22Rv1 (cell line): Measurements from ENCODE around the gene TMEM130.

Experiments
- H3K27ac ChIP-seq: fragments of 450-650 bp; 2 replicates; pipeline ENCODE4 v1.5.1; 2017
- CTCF ChIP-seq: fragments of 450-650 bp; IDR thresholded peaks from 2 replicates; pipeline ENCODE4 v1.5.1; 2017; ENCODE audit warnings: mild to moderate bottlenecking
- ZFX ChIP-seq: fragments of 450-650 bp; IDR thresholded peaks from 2 replicates; pipeline ENCODE4 v1.6.1; 2017; ENCODE audit warnings: antibody characterized with exemption, borderline replicate concordance

TMEM130 gene

DNA sequence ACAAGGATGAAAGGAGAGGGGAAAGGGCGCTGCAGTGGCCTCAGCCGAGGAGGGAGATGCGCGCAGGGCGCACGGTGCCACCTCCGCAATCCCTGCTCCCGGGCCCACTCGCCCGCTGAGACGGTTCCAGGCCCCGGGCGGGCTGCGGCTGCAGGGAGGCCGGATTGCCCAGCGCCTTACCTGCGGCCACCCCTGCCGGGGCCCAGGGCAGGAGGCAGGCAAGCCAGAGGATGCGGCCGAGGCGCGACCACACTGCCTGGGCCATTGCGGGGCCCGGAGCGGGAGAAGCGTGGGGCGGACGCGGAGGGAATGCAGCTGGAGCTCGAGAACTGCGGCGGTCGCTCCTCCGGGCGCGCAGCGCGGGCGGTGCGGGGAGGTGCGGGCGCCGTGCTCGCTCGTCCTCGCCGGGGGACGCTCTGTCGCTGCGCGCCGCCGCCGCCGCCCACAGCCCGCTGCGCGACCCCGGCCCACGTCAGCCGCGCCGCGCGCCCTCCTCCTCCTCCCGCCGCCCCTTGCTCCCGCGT lies at the start of gene TMEM130:
TMEM130 (minus strand) TSS at position 418 of the 524 bp plus-strand sequence; CDS start at position 265, 153 bp downstream.
- no peak for TF ChIP-seq ZFX
- no peak for TF ChIP-seq CTCF
- no peak within 1 kb of the TSS for H3K27ac ChIP-seq

GRCh38 chr7:98917331-98917730 lies 47.5 kb upstream of the TMEM130 start:
- TF ChIP-seq ZFX (no peak), CTCF (no peak)
- H3K27ac ChIP-seq = no peak overlapping the region

GRCh38 chr7:98913612-98914011 lies 43.8 kb upstream of the TMEM130 start:
- TF ChIP-seq ZFX = no peak
- TF ChIP-seq CTCF = no peak
- H3K27ac ChIP-seq = no peak overlapping the region

GRCh38 chr7:98913026-98913425 lies 43.2 kb upstream of the TMEM130 start:
- no peak for TF ChIP-seq CTCF
- no peak for TF ChIP-seq ZFX

DNA sequence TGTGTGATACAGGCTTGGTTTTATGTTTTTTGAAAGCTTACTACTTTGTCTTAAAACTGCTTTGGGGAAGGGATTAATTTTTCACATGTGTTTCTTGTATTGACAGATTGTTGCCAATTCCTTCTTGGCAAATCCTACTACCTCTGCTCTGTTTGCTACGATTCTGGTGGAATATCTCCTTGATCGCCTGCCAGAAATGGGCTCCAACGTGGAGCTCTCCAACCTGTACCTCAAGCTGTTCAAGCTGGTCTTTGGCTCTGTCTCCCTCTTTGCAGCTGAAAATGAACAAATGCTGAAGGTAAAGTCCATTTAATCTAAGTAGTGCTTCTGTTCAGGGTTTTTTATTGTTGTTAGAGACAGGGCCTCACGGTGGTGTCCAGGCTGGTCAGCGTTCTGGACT lies 42.1 kb upstream of the TMEM130 start:
- TF ChIP-seq CTCF = no peak
- no peak for TF ChIP-seq ZFX
- H3K27ac ChIP-seq = no peak overlapping the region

More at GRCh38 chr7:98913026-98913425, 43.2 kb upstream of the TMEM130 start:
- no peak overlapping the region for H3K27ac ChIP-seq

DNA sequence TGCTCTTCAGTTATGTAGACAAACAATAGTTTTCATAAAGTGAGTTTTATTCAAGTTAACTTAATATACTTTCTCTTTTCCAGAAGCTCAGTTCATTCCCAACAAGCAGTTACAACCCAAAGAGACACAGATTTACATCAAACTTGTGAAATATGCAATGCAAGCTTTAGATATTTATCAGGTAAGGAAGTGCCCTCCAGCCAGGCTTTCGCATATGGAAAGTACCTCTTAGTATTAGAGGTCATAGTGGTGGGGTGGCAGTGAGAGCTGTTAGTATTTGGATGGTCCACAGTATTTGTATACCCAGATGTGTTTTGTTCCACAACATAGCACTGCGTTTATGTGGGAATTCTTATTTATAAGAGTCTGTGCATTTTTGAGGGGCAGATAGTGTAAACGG lies 40.6 kb upstream of the TMEM130 start:
- H3K27ac ChIP-seq = no peak overlapping the region
- TF ChIP-seq ZFX = no peak
- TF ChIP-seq CTCF = no peak

- H3K27ac ChIP-seq = no peak overlapping the region
- TF ChIP-seq CTCF = no peak
- TF ChIP-seq ZFX = no peak
These were observed 39.7 kb upstream of the TMEM130 start for GRCh38 chr7:98909487-98909886.
